Cerebellar cortex (tissue), 1 donor: ENCODE results near the gene HNF4A.
A peak's percentile ranks its signal among the peaks of the same experiment; 100 is the strongest.

Experiments
- DNase-seq: peaks from one replicate; pipeline ENCODE4 v3.0.0-alpha.2; 2015; ENCODE audit warnings: low spot score

HNF4A gene

DNA sequence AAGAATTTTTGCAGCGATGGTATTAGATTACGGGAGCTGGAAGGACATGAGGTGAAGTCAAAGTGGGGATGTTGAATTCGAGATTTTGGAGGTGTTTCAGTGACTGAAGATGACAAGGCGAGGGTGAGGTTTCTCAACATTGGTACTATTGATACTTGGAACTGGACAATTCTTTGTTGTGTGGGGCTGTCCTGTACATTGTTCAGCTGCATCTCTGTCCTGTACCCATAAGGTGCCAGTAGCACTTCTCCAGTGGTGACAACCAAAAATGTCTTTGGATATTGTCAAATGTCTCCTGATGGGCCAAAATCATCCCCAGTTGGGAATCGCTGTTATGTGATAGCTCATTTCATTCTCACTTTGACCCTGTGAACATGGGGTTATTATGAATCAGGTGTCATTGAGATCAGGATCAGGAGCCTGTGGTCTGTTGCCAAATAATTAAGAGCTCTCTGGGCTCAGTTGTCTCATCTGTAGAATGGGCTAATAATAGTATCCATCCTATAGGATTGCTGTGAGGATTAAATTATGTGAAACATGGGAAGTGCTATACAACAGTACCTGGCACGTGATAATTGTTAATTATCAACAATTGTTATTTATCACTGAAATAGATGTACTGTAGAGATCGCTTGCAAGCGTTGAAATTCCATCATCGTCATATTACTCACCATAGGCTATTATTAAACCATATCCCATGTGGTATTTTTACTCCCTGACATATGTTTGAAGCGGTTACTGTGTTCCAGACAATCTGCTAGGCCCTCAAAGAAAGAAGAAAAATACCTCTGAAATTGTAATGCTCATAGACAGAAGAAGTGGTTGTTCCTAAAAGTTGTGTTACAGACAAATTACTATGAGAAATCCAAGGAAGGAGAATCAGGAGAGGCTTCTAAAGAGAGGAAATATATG is 71.6 kb downstream of the HNF4A start:
- peak; percentile 38 for DNase-seq

DNA sequence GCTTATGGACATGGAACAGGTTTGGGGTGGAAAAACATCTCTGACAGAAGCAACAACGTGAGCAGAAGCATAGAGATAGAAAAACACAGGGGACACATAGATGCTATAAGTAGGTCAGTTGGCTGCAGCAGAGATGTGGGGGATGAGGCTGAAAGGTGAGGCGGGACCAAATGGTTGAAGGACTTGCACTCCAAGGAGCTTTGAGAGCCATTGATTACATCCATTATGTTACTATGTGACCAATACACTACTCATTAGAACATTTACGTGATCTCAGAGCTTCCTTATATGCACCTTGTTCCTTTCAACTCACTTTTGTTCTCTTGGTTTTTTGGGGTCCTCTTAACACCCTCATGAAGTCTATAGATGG is 72.3 kb downstream of the HNF4A start:
- no peak for DNase-seq

DNA sequence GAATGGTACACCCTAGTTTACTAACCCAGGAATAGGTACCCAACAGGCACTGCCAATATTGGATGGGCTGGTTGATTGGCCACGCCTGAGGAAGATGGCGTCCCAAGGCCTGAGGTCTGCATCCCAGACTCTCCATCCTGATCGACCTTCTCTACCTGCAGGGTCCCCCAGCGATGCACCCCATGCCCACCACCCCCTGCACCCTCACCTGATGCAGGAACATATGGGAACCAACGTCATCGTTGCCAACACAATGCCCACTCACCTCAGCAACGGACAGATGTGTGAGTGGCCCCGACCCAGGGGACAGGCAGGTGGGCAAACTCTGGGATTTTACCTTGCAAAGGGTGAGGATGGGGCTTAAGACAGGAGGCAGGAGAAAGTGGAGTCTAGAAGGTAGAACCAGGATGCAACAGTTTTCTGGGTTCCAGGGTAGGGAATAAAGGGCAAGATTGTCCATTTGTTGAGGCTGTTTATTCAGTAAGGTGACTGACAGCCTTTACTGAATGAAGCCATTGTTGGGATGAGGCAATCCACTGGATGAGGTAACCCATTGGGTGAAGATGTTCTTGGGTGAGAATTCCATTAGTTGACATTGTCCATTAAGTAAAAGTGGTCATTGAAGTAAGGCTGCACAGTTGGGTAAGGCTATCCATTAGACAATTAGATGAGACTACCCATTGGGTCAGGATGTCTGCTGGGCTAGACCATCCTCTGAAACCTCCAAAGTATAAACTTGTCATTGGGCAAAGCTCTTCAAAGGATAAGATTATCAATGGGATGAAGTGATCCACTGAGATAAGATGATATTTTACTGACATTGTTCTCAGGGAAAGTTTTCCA is 72.9 kb downstream of the HNF4A start:
- no peak for DNase-seq

DNA sequence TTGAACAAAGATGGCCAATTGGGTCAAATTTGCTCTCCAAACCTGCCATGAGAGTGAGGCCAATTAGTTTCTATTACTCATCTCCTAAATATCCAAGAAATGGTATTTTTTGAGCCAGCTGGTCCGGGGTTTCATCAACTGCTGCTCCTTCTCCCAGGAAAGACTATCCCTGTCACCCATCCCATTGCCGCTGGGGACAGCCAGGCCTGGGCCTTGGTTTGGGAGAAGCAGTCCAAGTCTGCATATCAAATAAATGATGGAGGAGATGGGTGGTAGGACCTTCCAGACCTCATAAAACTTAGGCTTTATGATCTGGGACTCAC is 73.5 kb downstream of the HNF4A start:
- DNase-seq, result no peak

DNA sequence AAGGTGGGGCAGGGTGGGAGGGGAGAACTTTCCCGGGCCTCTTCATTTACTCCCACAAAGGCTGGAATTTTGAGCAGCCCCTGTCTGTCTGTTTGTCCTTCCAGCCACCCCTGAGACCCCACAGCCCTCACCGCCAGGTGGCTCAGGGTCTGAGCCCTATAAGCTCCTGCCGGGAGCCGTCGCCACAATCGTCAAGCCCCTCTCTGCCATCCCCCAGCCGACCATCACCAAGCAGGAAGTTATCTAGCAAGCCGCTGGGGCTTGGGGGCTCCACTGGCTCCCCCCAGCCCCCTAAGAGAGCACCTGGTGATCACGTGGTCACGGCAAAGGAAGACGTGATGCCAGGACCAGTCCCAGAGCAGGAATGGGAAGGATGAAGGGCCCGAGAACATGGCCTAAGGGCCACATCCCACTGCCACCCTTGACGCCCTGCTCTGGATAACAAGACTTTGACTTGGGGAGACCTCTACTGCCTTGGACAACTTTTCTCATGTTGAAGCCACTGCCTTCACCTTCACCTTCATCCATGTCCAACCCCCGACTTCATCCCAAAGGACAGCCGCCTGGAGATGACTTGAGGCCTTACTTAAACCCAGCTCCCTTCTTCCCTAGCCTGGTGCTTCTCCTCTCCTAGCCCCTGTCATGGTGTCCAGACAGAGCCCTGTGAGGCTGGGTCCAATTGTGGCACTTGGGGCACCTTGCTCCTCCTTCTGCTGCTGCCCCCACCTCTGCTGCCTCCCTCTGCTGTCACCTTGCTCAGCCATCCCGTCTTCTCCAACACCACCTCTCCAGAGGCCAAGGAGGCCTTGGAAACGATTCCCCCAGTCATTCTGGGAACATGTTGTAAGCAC is 74.1 kb downstream of the HNF4A start:
- no peak for DNase-seq

DNA sequence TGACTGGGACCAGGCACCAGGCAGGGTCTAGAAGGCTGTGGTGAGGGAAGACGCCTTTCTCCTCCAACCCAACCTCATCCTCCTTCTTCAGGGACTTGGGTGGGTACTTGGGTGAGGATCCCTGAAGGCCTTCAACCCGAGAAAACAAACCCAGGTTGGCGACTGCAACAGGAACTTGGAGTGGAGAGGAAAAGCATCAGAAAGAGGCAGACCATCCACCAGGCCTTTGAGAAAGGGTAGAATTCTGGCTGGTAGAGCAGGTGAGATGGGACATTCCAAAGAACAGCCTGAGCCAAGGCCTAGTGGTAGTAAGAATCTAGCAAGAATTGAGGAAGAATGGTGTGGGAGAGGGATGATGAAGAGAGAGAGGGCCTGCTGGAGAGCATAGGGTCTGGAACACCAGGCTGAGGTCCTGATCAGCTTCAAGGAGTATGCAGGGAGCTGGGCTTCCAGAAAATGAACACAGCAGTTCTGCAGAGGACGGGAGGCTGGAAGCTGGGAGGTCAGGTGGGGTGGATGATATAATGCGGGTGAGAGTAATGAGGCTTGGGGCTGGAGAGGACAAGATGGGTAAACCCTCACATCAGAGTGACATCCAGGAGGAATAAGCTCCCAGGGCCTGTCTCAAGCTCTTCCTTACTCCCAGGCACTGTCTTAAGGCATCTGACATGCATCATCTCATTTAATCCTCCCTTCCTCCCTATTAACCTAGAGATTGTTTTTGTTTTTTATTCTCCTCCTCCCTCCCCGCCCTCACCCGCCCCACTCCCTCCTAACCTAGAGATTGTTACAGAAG is 75.0 kb downstream of the HNF4A start:
- DNase-seq, result no peak

DNA sequence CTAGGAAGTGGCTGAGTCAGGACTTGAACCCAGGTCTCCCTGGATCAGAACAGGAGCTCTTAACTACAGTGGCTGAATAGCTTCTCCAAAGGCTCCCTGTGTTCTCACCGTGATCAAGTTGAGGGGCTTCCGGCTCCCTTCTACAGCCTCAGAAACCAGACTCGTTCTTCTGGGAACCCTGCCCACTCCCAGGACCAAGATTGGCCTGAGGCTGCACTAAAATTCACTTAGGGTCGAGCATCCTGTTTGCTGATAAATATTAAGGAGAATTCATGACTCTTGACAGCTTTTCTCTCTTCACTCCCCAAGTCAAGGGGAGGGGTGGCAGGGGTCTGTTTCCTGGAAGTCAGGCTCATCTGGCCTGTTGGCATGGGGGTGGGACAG is 75.6 kb downstream of the HNF4A start:
- DNase-seq, result no peak

DNA sequence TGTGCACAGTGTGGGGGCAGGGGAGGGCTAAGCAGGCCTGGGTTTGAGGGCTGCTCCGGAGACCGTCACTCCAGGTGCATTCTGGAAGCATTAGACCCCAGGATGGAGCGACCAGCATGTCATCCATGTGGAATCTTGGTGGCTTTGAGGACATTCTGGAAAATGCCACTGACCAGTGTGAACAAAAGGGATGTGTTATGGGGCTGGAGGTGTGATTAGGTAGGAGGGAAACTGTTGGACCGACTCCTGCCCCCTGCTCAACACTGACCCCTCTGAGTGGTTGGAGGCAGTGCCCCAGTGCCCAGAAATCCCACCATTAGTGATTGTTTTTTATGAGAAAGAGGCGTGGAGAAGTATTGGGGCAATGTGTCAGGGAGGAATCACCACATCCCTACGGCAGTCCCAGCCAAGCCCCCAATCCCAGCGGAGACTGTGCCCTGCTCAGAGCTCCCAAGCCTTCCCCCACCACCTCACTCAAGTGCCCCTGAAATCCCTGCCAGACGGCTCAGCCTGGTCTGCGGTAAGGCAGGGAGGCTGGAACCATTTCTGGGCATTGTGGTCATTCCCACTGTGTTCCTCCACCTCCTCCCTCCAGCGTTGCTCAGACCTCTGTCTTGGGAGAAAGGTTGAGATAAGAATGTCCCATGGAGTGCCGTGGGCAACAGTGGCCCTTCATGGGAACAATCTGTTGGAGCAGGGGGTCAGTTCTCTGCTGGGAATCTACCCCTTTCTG is 76.2 kb downstream of the HNF4A start:
- DNase-seq, result no peak

DNA sequence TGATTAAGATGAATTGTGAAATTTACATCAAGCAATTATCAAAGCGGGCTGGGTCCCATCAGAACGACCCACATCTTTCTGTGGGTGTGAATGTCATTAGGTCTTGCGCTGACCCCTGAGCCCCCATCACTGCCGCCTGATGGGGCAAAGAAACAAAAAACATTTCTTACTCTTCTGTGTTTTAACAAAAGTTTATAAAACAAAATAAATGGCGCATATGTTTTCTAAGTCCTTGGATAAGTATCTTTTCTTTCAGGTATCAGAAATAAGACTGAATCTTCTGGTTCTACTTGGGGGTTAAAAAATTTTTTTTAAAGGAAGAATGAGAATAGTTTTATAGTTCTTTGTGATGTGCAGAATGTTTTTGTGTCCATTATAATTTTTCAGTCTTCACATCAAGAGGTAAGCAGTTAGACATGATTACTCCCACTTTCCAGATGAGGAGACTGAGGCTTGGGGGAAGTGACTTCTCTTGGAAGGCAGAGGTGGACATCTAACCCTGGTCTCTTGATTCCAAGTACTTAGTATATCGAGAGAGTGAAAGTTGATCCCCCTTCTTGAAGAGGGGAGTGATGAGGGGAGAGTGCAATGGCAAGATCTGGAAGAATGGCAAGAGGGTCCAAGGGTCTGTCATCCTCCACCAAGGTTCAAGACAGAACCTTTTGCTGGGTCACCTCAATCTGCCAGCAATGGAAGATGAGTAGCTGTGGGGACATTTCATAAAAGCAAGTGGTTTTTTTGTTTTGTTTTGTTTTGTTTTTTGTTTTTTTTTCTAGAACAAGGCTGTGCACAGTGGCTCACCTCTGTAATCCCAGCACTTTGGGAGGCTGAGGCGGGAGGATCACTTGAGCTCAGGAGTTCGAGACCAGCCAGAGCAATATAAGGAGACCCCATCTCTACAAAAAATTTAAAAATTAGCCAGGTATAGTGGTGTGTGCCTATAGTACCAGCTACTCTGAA is 77.4 kb downstream of the HNF4A start:
- no peak for DNase-seq

DNA sequence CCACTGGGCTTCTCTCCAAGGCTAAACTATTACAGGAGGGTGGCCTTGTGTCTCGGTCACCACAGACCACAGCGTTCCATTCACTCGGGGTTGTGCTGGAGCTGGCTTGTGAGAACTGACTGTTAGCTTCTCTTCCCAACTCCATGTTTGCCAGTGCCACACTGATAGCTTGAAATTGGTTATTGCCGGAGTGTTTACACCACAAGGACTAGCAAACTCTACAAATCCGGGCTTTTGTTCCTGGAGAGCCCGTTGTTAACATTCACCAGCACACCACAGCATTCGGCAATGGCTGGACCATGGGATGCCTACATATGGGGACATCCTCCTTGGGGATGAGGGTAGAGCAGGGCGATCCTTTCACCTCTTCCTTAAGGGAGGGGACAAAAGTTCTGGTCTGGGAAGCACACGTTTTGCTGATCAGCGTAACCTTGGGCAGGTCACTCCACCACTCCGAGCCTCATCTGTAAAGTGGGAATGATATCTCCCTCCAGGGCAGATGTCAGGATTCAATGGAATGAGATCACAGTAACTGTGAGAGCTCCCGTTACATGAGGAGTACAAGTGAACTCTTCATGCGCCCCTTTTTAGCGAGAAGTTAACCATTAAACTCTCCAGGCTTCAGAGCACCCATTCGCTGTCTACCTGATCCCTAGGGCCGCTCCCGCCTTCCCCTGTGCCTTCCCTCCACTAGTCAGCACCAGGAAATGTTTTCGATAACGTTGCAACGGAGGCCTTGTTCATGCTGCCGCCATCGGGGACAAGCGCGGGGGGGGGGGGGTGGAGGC is 78.4 kb downstream of the HNF4A start:
- no peak for DNase-seq

DNA sequence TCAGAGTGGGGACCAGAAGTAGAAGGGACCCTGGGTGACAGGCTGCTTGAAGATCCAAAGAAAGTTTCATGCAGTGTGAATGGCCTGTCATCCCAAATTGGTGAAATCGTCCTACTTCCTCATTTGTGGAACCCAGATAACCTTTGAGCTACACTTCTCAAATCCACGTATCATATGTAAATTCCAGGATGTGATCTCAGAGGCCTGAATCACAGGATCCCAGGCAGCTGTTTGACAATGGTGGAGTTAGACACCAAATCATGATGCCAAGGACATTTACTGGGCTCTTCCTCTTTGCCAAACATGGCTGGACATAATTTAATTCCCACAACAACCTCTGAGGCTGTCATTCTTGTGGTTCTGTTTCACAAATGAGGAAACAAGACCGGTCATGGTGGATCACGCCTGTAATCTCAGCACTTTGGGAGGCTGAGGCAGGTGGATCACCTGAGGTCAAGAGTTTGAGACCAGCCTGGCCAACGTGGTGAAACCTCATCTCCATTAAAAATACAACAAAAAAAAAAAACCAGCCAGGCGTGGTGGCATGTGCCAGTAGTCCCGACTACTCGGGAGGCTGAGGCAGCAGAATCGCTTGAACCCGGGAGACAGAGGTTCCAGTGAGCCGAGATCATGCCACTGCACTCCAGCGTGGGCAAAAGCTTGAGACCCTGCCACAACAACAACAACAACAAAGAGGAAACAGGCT is 80.3 kb downstream of the HNF4A start:
- DNase-seq, result no peak

DNA sequence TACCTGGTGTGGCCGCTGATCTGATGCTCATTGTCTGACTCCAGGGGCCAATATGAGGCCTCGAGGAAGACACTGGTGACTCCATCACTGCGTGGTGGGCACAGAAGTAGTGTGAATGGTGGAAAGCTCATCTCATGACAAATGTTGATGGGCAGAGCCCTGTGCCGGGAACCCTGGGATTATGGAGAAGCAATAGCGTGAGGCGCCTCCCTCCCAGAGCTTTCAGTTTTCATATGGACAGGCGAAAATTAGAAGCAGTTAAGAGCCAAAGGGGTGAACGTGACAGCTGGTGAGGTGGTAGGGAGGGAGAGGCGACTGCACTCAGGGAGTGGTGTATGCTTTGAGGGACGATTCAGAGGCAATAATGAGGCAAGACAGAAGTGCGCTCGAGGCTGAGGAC is 80.9 kb downstream of the HNF4A start:
- DNase-seq, result no peak

DNA sequence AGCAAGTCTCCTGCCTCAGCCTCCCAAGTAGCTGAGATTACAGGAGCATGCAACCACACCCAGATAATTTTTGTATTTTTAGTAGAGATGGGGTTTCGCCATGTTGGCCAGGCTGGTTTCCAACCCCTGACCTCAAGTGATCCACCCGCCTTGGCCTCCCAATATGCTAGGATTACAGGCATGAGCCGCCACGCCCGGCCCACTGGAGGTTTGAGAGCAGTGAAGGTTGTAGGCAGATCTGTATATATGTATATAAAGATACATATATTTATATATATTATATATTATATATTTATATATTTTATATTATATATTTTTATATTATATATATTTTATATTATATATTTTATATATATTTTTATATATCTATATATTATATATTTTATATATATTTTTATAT is 82.0 kb downstream of the HNF4A start:
- DNase-seq, result no peak

DNA sequence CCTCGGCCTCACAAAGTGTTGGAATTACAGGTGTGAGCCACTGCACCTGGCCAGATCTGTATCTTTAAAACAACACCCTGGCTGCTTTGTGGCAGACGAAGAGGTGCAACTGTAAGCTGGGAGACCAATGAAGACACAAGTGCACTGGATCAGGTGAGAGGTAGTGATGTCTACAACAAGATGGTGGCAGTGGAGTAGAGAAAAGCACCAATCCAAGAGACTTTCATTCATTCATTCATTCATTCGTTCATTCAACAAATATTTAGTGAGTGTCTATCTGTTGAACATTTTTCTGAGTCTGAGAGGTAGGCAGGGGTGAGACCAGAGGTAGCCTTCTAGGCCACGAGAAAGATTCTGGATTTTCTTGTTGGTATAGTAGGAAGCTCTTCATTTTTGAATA is 83.3 kb downstream of the HNF4A start:
- no peak for DNase-seq

DNA sequence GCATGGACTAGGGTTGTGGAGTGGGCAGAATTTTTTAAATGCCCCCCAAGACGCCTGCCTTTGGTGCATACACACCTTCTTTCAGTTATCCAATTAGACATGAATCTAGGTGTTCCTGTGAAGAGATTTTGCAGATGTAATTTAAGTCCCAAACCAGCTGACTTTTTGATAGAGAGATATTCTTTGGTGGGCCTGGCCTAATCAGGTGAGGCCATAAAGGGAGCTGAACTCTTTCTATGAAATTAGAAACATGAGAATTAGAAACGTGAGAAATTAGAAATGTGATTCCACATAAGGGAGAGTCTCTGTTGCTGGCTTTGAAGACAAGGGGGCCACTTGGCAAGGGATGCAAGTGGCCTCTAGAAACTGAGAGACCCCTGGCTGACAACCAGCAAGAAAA is 83.8 kb downstream of the HNF4A start:
- no peak for DNase-seq

DNA sequence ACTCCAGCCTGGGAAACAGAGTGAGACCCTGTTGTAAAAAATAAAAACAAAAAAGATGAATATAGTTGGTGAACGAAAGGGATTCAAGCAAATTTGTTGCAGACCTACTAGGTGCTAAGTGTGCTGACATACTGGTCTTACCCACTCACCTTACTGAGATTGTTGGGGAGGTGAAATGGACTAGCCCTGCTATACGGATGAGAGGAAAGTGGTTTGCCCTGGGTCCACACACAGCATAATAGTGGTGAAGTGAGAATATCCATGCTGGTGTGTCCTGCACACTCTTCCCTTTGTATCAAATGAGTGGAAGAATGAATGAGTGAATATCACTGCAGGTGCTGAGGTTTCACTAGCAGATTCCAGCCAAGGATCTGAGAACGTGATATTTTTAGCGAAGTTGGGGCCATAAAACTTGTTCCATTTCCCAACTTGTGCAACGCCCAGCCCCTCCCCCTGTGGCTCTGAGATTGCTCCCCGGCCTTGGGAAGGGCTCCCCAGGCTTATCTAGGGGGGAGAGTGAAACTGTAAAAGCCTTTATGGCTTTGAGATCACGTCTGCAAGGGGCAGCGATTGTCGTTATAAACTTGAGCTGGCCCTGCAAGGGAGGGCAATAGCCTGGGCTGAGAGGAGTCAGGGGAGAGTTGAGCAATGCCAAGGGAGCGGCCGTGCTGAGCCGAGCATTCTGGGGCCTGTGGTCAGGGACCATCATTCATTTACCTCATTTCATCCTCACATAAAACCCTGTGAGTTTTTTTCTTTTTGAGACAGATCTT is 87.0 kb downstream of the HNF4A start:
- DNase-seq, result no peak
